ENCODE results near the gene ARPC1A.
"Not testable (repeated sequence)": the region's sequence is repeated elsewhere in the genome, so short reads cannot be mapped to it uniquely, and the experiment has no call there.

The ARPC1A gene

GRCh38 chr7:99310004-99310403 is 15.7 kb upstream of the ARPC1A start:
- no peak for TF ChIP-seq CTCF (IDR thresholded peaks at IDR 0.05; ENCODE audit: borderline replicate concordance, insufficient read depth, low read depth, low read length)
- H3K4me3 ChIP-seq (ENCODE audit: low read depth, low read length): no peak overlapping the region

GRCh38 chr7:99311702-99312101 is 14.0 kb upstream of the ARPC1A start:
- TF ChIP-seq CTCF (IDR thresholded peaks at IDR 0.05; ENCODE audit: borderline replicate concordance, insufficient read depth, low read depth, low read length): no peak
- H3K4me3 ChIP-seq (ENCODE audit: low read depth, low read length): no peak overlapping the region

GRCh38 chr7:99312316-99313203 is 13.1 kb upstream of the ARPC1A start:
- peak; percentile 74 for TF ChIP-seq CTCF (IDR thresholded peaks at IDR 0.05; ENCODE audit: borderline replicate concordance, insufficient read depth, low read depth, low read length)
- H3K4me3 ChIP-seq (ENCODE audit: low read depth, low read length): no peak overlapping the region

GRCh38 chr7:99313204-99313573 is 12.5 kb upstream of the ARPC1A start:
- no peak for TF ChIP-seq CTCF (IDR thresholded peaks at IDR 0.05; ENCODE audit: borderline replicate concordance, insufficient read depth, low read depth, low read length)
- no peak overlapping the region for H3K4me3 ChIP-seq (ENCODE audit: low read depth, low read length)

GRCh38 chr7:99314504-99314903 is 11.2 kb upstream of the ARPC1A start:
- no peak overlapping the region for H3K4me3 ChIP-seq (ENCODE audit: low read depth, low read length)
- TF ChIP-seq CTCF (IDR thresholded peaks at IDR 0.05; ENCODE audit: borderline replicate concordance, insufficient read depth, low read depth, low read length): 0 out of 2 replicates have a peak, but pooled peaks have one; percentile 2

- H3K4me3 ChIP-seq (ENCODE audit: low read depth, low read length): no peak overlapping the region
- no peak for TF ChIP-seq CTCF (IDR thresholded peaks at IDR 0.05; ENCODE audit: borderline replicate concordance, insufficient read depth, low read depth, low read length)
These were observed 5.3 kb upstream of the ARPC1A start for GRCh38 chr7:99320371-99320770.

GRCh38 chr7:99322659-99323058 is 3.0 kb upstream of the ARPC1A start:
- H3K4me3 ChIP-seq (ENCODE audit: low read depth, low read length): not testable (repeated sequence)

All from GM12875 (cell line).